ENCODE data around the gene CEP68.

DNA sequence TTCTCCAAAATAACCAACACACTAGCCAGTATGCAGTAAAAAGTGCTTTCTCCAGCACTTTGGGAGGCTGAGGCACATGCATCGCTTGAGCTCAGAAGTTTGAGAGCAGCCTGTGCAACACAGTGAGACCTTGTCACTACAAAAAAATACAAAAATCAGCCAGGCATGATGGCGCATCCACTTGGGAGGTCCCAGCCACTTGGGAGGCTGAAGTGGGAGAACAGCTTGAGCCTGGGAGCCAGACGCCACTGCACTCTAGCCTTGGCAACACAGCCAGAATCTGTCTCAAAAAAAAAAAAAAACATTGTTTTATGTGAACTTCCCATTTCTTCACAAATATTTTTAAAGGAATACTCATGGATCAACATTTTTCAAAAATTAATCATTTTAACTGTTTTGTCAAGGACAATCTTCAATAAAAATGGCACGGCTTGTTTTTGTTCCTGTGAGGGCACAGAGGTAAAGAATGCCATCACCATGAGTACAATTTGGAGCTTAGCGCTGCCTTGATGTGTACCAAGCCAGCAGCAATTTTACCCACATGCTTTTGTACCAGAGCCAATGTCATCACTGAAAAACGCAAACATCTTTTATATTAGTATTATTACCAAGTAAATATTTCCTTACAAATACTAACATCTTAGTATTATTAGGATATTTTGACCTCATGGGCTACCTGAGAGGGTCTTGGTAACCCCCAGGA is 46.9 kb downstream of the CEP68 start:
- TF ChIP-seq, protein P1, sequence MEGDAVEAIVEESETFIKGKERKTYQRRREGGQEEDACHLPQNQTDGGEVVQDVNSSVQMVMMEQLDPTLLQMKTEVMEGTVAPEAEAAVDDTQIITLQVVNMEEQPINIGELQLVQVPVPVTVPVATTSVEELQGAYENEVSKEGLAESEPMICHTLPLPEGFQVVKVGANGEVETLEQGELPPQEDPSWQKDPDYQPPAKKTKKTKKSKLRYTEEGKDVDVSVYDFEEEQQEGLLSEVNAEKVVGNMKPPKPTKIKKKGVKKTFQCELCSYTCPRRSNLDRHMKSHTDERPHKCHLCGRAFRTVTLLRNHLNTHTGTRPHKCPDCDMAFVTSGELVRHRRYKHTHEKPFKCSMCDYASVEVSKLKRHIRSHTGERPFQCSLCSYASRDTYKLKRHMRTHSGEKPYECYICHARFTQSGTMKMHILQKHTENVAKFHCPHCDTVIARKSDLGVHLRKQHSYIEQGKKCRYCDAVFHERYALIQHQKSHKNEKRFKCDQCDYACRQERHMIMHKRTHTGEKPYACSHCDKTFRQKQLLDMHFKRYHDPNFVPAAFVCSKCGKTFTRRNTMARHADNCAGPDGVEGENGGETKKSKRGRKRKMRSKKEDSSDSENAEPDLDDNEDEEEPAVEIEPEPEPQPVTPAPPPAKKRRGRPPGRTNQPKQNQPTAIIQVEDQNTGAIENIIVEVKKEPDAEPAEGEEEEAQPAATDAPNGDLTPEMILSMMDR (IDR thresholded peaks at IDR 0.05; ENCODE audit: insufficient read depth, low read length, poor library complexity, severe bottlenecking) = no peak
- no peak for TF ChIP-seq EZH2phosphoT487 (conservative IDR thresholded peaks at IDR 0.05; ENCODE audit: low read length)

Data from SU-DHL-6 (cell line).